ENCODE results near the gene NENF.
"Not testable (repeated sequence)": the region's sequence is repeated elsewhere in the genome, so short reads cannot be mapped to it uniquely, and the experiment has no call there.

NENF gene

DNA sequence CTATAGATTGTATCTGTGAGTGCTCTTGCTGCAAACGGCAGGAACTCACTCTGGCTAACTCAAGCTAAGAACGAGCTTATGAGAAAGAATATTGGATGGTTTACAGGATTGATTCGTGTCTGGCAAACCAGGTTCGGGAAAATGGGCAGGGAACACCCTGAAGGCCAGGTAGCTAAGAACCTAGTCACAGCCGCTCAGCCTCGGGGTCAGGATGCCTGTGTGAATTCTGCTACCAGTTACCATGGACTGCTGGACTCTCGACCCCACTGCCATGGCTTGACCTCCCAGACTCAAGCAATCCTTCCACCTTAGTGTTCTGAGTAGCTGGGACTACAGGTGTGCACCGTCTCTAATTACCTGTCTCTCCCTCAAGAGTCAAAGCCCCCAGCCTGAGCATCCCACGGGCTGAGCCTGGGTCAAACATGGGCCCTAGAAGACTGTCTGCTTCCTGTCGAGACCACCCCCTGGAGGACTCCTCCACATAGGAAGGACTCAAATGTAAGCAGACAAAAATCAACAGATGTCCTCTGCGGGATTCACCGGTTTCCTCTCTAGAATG lies 45.8 kb downstream of the NENF start:
- POLR2A ChIA-PET: interaction anchor here (1.0 to 4.3 kb wide), 2 partner anchors 129 to 134 kb away, joined by 3 to 51 read pairs; partner anchors contain the start of gene ATF3
- no peak for TF ChIP-seq LEF1 (IDR thresholded peaks at IDR 0.05; ENCODE audit: borderline replicate concordance)
- no peak for TF ChIP-seq FOXM1 (IDR thresholded peaks at IDR 0.05; ENCODE audit: borderline replicate concordance)
- TF ChIP-seq, protein P1, sequence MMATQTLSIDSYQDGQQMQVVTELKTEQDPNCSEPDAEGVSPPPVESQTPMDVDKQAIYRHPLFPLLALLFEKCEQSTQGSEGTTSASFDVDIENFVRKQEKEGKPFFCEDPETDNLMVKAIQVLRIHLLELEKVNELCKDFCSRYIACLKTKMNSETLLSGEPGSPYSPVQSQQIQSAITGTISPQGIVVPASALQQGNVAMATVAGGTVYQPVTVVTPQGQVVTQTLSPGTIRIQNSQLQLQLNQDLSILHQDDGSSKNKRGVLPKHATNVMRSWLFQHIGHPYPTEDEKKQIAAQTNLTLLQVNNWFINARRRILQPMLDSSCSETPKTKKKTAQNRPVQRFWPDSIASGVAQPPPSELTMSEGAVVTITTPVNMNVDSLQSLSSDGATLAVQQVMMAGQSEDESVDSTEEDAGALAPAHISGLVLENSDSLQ (IDR thresholded peaks at IDR 0.05): no peak
- no peak for TF ChIP-seq SP1 (IDR thresholded peaks at IDR 0.05)
- TF ChIP-seq HDGF (IDR thresholded peaks at IDR 0.05; ENCODE audit: borderline replicate concordance): no peak
- TF ChIP-seq ZNF384 (IDR thresholded peaks at IDR 0.05): no peak
- no peak for TF ChIP-seq CTBP1 (IDR thresholded peaks at IDR 0.05; ENCODE audit: borderline replicate concordance)
- no peak for DNase-seq (ENCODE audit: extremely low spot score)
- CTCF ChIA-PET: interaction anchor here (0.5 to 1.3 kb wide), 3 partner anchors 21 to 194 kb away, joined by 3 read pairs; no protein-coding TSS in a partner anchor

DNA sequence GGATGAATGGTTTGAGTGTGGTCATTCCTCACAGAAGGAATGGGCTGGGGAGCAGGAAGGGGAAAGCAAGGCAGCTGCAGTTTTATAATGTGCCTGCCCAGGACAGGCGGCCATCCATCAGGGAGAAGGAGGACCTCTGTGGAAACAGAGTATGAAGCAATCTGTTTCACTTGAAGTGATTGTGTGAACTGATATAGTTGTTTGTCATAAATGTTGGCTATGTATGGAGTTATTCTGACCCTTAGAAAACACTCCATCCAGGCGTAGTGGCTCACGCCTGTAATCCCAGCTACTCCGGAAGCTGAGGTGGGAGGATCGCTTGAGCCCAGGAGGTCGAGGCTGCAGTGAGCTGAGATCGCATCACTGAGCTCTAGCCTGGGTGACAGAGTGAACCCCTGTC lies 46.5 kb downstream of the NENF start:
- no peak for DNase-seq (ENCODE audit: extremely low spot score)
- ChIA-PET CTCF (interaction anchor here (0.5 to 1.3 kb wide), 5 partner anchors 22 to 195 kb away, joined by 3 to 4 read pairs (median 3); no protein-coding TSS in a partner anchor), POLR2A (interaction anchor here (1.0 to 4.3 kb wide), 2 partner anchors 128 to 133 kb away, joined by 3 to 51 read pairs; partner anchors contain the start of gene ATF3)
- TF ChIP-seq FOXA1 (IDR thresholded peaks at IDR 0.05): no peak
- no peak for TF ChIP-seq FOXM1 (IDR thresholded peaks at IDR 0.05; ENCODE audit: borderline replicate concordance)
- TF ChIP-seq FOXK2 (IDR thresholded peaks at IDR 0.05): no peak
- TF ChIP-seq, protein P1 (IDR thresholded peaks at IDR 0.05): no peak
- no peak for TF ChIP-seq HDGF (IDR thresholded peaks at IDR 0.05; ENCODE audit: borderline replicate concordance)
- no peak for TF ChIP-seq CTBP1 (IDR thresholded peaks at IDR 0.05; ENCODE audit: borderline replicate concordance)
- TF ChIP-seq ZNF384 (IDR thresholded peaks at IDR 0.05): no peak
- TF ChIP-seq ARNT (IDR thresholded peaks at IDR 0.05): no peak
- TF ChIP-seq SUZ12 (IDR thresholded peaks at IDR 0.05): no peak
- no peak for TF ChIP-seq SP1 (IDR thresholded peaks at IDR 0.05)
- no peak for TF ChIP-seq ELF4 (IDR thresholded peaks at IDR 0.05)
- no peak for TF ChIP-seq LEF1 (IDR thresholded peaks at IDR 0.05; ENCODE audit: borderline replicate concordance)
- no peak for TF ChIP-seq BHLHE40 (IDR thresholded peaks at IDR 0.05; ENCODE audit: borderline replicate concordance)
- TF ChIP-seq NFRKB (IDR thresholded peaks at IDR 0.05): no peak
- no peak for TF ChIP-seq L3MBTL2 (conservative IDR thresholded peaks at IDR 0.05)
- TF ChIP-seq TARDBP (IDR thresholded peaks at IDR 0.05): no peak

DNA sequence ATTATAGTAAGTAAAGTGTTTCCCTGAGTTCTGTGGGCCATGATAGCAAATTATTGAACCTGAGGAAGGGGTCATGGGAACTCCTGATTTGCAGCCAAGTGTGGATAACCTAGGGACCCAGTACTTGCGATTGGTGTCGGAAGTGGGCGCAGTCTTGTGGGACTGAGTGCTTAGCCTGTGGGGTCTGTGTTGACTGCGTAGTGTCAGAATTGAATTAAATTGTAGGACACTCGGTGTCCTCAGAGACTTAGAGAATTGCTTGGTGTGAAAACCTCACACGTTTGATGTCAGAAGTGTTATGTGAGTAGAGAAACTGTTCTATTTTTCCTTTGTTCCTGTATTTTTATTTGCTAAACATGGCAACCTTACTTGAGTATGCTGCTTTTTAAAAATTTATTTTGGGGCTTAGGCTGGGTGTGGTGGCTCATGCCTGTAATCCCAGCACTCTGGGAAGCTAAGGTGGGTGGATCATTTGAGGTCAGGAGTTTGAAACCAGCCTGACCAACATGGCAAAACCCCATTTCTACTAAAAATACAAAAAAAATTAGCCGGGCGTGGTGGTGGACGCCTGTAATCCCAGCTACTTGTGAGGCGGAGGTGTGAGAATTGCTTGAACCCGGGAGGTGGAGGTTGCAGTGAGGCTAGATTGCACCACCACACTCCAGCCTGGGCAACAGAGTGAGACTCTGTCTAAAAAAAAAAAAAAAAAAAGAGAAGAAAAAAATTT lies 48.2 kb downstream of the NENF start:
- ChIA-PET CTCF (interaction anchor here (0.6 to 0.9 kb wide), 2 partner anchors 15 to 122 kb away, joined by 3 read pairs; no protein-coding TSS in a partner anchor), POLR2A (interaction anchor here (1.7 to 4.3 kb wide), 2 partner anchors 127 kb away, joined by 5 to 51 read pairs; partner anchors contain the start of gene ATF3)
- DNase-seq (ENCODE audit: extremely low spot score): not testable (repeated sequence)

DNA sequence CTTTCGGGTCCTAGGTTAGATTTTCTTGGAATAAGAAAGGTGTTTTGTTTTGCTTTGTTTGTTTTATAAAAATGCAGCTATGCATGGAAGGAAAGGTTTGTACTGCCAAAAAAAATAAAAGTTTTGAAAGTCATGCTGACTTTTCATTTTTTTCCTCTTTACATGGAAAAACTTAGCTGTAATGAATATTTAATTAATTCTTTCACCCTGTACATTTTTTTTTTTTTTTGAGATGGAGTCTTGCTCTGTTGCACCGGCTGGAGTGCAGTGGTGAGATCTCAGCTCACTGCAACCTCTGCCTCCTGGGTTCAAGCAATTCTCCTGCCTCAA lies 48.7 kb downstream of the NENF start:
- POLR2A ChIA-PET: interaction anchor here (1.7 kb wide), 1 partner anchor 127 kb away, joined by 5 read pairs; the partner anchor contains the start of gene ATF3
- TF ChIP-seq NFRKB (IDR thresholded peaks at IDR 0.05) (no peak), ZNF384 (IDR thresholded peaks at IDR 0.05) (no peak), FOXK2 (IDR thresholded peaks at IDR 0.05) (no peak), ELF4 (IDR thresholded peaks at IDR 0.05) (no peak), SUZ12 (IDR thresholded peaks at IDR 0.05) (no peak), HDGF (IDR thresholded peaks at IDR 0.05; ENCODE audit: borderline replicate concordance) (no peak), TARDBP (IDR thresholded peaks at IDR 0.05) (no peak), ARNT (IDR thresholded peaks at IDR 0.05) (no peak), L3MBTL2 (conservative IDR thresholded peaks at IDR 0.05) (no peak), LEF1 (IDR thresholded peaks at IDR 0.05; ENCODE audit: borderline replicate concordance) (no peak), CTBP1 (IDR thresholded peaks at IDR 0.05; ENCODE audit: borderline replicate concordance) (no peak), SP1 (IDR thresholded peaks at IDR 0.05) (no peak), FOXA1 (IDR thresholded peaks at IDR 0.05) (no peak), FOXM1 (IDR thresholded peaks at IDR 0.05; ENCODE audit: borderline replicate concordance) (no peak), BHLHE40 (IDR thresholded peaks at IDR 0.05; ENCODE audit: borderline replicate concordance) (no peak)
- TF ChIP-seq, protein P1 (IDR thresholded peaks at IDR 0.05): no peak
- CTCF ChIA-PET: interaction anchor here (0.6 kb wide), 1 partner anchor 122 kb away, joined by 3 read pairs; no protein-coding TSS in a partner anchor
- DNase-seq (ENCODE audit: extremely low spot score): no peak

DNA sequence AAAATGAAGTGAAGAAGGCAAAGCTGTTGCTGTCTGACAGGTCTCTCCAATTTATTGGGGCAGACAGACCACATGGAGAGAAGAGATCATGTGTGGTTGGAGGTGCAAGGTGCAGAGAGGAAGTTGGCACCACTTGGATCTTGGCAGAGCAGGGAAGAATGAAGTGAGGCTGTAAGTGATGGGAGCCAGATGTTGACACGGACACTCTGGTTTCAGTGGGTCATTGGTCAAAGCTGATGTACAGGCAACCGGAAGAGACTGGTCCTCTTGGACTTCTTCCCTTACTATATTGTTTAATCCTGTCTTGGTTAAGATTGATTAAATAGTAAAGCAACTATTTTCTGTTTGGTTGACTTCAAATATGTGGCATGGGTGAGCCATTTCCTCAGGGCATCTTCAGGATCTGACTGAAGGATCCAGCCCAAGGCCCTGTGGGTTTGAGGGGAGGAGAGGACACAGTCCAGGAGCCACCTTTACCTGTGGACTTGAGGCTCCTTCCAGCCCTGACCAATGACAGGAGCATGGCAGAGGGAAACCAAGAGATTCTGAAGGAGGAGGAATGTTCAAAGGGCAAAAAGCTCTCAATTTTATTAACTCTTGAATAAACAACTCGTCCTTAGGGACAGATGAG lies 49.4 kb downstream of the NENF start:
- POLR2A ChIA-PET: interaction anchor here (1.7 kb wide), 1 partner anchor 126 kb away, joined by 5 read pairs; the partner anchor contains the start of gene ATF3
- CTCF ChIA-PET: no interaction called here

More for the DNA sequence above, 49.4 kb downstream of the NENF start:
- DNase-seq (ENCODE audit: extremely low spot score): no peak
- TF ChIP-seq ELF4 (IDR thresholded peaks at IDR 0.05): no peak
- TF ChIP-seq LEF1 (IDR thresholded peaks at IDR 0.05; ENCODE audit: borderline replicate concordance): no peak
- no peak for TF ChIP-seq CTBP1 (IDR thresholded peaks at IDR 0.05; ENCODE audit: borderline replicate concordance)
- TF ChIP-seq, protein P1 (IDR thresholded peaks at IDR 0.05): no peak
- no peak for TF ChIP-seq ARNT (IDR thresholded peaks at IDR 0.05)
- no peak for TF ChIP-seq FOXM1 (IDR thresholded peaks at IDR 0.05; ENCODE audit: borderline replicate concordance)
- no peak for TF ChIP-seq NFRKB (IDR thresholded peaks at IDR 0.05)
- TF ChIP-seq HDGF (IDR thresholded peaks at IDR 0.05; ENCODE audit: borderline replicate concordance): no peak
- no peak for TF ChIP-seq FOXA1 (IDR thresholded peaks at IDR 0.05)
- no peak for TF ChIP-seq FOXK2 (IDR thresholded peaks at IDR 0.05)
- TF ChIP-seq TARDBP (IDR thresholded peaks at IDR 0.05): no peak
- TF ChIP-seq ZNF384 (IDR thresholded peaks at IDR 0.05): no peak
- no peak for TF ChIP-seq SUZ12 (IDR thresholded peaks at IDR 0.05)
- no peak for TF ChIP-seq BHLHE40 (IDR thresholded peaks at IDR 0.05; ENCODE audit: borderline replicate concordance)
- TF ChIP-seq SP1 (IDR thresholded peaks at IDR 0.05): no peak
- no peak for TF ChIP-seq L3MBTL2 (conservative IDR thresholded peaks at IDR 0.05)

Measured in HEK293T (cell line).